HL-60 (cell line): ENCODE data around the gene SMAD2.
A peak's percentile ranks its signal among the peaks of the same experiment; 100 is the strongest.
"Not testable (repeated sequence)": the region's sequence is repeated elsewhere in the genome, so short reads cannot be mapped to it uniquely, and the experiment has no call there.

ENCODE experiments used
- DNase-seq, 2 experiments: peaks; one replicate each; pipeline ENCODE4 v3.0.0-alpha.2; 2010 to 2020; ENCODE audit warnings: low read depth in 1 of 2, low spot score in 1 of 2
- H3K27ac ChIP-seq: fragments of 250-450 bp; sonication (Bioruptor Pico); replicated peaks from 2 replicates; pipeline ENCODE4 v1.5.1; 2020; ENCODE audit warnings: mild to moderate bottlenecking, moderate library complexity
- H3K27me3 ChIP-seq: fragments of 250-450 bp; sonication (Bioruptor Pico); 2 replicates; pipeline ENCODE4 v1.5.1; 2021; ENCODE audit warnings: mild to moderate bottlenecking, moderate library complexity; ENCODE audit not compliant: insufficient read depth, poor library complexity, severe bottlenecking
- H3K4me3 ChIP-seq: replicated peaks from 2 replicates; pipeline ENCODE4 v1.5.1; 2011; ENCODE audit warnings: mild to moderate bottlenecking, control low read depth, low read length; ENCODE audit not compliant: insufficient read depth
- GABPA ChIP-seq: IDR thresholded peaks from 2 replicates; pipeline ENCODE4 v1.6.1; 2012; ENCODE audit warnings: low read depth
- POLR2AphosphoS5 ChIP-seq: IDR thresholded peaks from 2 replicates; pipeline ENCODE4 v1.6.1; 2012; ENCODE audit warnings: low read depth
- REST ChIP-seq: IDR thresholded peaks from 2 replicates; pipeline ENCODE4 v1.6.1; 2012; ENCODE audit warnings: low read depth; ENCODE audit not compliant: insufficient replicate concordance
- SPI1 ChIP-seq: IDR thresholded peaks from 2 replicates; pipeline ENCODE4 v1.6.1; 2012; ENCODE audit warnings: low read depth, mild to moderate bottlenecking, borderline replicate concordance
- TF ChIP-seq, protein P1 (sequence below): IDR thresholded peaks from one replicate; pipeline ENCODE4 v1.5.1; 2011; ENCODE audit warnings: low read length, control low read depth, inconsistent platforms; ENCODE audit not compliant: insufficient read depth

The SMAD2 gene

DNA sequence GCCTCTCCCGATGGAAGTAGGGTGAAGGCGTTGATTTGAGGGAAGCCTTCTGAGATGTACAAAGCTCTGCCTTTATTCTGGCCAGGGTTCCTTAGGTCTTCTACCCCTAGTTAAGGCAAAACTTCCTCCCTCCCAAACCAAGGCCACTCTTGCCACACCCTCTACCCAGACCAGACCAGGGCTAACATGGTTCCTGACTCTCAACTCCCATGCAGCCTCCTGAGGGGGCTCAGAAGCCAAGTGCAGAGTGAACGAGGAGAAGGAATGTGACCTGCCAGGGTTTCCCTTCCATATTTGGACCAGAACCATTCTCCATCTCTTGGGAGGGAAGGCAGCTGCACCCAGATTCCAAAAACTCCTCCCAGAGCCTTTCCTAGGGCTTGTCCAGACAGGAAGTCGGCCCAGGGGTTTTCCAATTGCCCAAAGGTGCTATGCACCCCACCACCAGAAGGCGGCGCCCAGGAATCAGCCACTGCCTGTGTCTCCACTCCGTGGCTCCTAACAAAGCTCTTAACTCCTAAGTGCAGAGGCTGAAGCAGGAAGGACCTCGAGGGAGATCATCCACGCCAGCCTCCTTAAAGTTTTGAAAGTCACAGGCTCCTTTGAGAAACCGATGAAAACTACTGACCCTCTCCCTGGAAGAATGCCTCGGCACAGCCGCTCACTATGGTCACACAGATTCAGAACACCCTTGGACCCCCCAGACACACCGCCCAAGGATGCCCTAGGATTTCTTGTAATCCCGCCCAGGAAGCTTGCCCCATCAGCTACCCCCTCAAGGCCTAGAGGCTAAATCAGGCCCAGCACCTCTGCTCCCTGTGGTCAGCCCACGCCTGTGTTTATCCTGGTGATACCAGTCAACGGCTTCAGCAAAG, 157.8 kb downstream of the SMAD2 start:
- DNase-seq: peak; percentile 17 to 75
- no peaks in the 10 kb centered on the region for H3K27me3 ChIP-seq
- no peak overlapping the region for H3K4me3 ChIP-seq
- no peak overlapping the region for H3K27ac ChIP-seq
- TF ChIP-seq, protein P1, sequence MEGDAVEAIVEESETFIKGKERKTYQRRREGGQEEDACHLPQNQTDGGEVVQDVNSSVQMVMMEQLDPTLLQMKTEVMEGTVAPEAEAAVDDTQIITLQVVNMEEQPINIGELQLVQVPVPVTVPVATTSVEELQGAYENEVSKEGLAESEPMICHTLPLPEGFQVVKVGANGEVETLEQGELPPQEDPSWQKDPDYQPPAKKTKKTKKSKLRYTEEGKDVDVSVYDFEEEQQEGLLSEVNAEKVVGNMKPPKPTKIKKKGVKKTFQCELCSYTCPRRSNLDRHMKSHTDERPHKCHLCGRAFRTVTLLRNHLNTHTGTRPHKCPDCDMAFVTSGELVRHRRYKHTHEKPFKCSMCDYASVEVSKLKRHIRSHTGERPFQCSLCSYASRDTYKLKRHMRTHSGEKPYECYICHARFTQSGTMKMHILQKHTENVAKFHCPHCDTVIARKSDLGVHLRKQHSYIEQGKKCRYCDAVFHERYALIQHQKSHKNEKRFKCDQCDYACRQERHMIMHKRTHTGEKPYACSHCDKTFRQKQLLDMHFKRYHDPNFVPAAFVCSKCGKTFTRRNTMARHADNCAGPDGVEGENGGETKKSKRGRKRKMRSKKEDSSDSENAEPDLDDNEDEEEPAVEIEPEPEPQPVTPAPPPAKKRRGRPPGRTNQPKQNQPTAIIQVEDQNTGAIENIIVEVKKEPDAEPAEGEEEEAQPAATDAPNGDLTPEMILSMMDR: peak; percentile 100
- TF ChIP-seq REST: no peak

DNA sequence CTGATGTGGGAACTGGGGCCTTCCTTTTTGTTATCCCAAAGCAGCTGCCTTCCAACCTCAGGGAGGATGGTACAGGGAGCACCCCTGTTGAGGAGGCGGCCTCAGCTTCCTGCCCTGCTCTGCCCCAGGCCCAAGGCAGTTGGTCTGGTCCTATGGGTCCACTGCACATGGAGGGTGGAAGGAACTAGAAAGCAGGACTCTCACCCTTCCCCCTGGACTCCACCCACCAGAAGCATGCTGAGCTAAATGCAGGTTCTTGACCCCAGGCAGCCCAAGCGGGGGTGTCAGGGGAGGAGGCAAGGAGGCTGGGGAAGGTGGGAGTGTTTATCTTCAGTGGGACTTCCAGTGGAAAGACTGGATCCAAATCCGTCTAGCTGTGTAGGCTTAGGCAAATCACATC, 158.5 kb downstream of the SMAD2 start:
- no peak for DNase-seq
- no peak overlapping the region for H3K27ac ChIP-seq

DNA sequence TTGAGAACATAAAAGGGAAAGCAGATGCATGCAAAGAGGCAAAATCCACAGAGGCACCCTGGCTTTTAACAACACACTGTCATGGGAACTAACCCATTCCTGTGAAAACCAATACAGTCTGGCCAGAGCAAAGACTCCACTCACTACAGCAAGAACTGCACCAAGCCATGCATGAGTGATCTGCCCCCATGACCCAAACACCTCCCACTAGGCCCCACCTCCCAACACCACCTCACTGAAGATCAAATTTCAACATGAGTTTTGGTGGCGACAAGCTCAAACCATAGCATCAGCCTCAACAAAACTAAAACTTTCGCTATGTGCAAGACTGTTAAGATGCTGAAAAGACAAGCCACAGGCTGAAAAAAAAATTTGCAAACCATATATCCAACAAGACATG, 162.8 kb downstream of the SMAD2 start:
- H3K27ac ChIP-seq: no peak overlapping the region
- H3K27me3 ChIP-seq: peaks cover 6% of the 10 kb centered on the region
- no peak for DNase-seq
- no peak overlapping the region for H3K4me3 ChIP-seq
- no peak for TF ChIP-seq REST
- TF ChIP-seq GABPA: no peak

More for the DNA sequence above, 158.5 kb downstream of the SMAD2 start:
- H3K4me3 ChIP-seq: no peak overlapping the region
- H3K27me3 ChIP-seq: no peaks in the 10 kb centered on the region
- TF ChIP-seq POLR2AphosphoS5: no peak
- no peak for TF ChIP-seq REST
- TF ChIP-seq GABPA: no peak
- TF ChIP-seq, protein P1: no peak
- TF ChIP-seq SPI1: no peak

DNA sequence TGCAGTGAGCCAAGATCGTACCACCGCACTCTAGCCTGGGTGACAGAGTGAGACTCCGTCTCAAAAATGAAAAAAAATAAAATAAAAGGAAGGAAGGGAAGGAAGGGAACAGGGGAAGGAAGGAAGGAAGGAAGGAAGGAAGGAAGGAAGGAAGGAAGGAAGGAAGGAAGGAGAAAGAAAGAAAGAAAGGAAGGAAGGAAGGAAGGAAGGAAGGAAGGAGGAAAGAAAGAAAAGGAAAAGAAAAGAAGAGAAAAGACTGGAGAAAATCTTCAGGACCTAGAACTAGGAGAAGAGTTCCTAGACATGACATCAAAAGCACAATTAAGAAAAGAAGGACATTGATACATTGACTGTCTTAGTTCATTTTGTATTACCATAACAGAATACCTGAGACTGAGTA, 163.3 kb downstream of the SMAD2 start:
- not testable (repeated sequence) for H3K27ac ChIP-seq, H3K27me3 ChIP-seq, H3K4me3 ChIP-seq, DNase-seq
